ENCODE results near the gene TSNAXIP1. TPM values are rescaled to one million over a fixed set of nuclear protein-coding genes. Genes with fewer than 3 reads are reported as not detected.

Gene TSNAXIP1
- total and polyA plus RNA-seq, 9 of the 15 experiments (the other 6 are each of a cell fraction or from before 2014, with no cell fraction given): 0.03 to 0.24 (median 0.11) TPM; not detected in 4

- peak; percentile 51 for TF ChIP-seq PRPF4 (IDR thresholded peaks at IDR 0.05; ENCODE audit: insufficient read depth, low read depth, low read length, poor library complexity, severe bottlenecking)
- TF ChIP-seq ZKSCAN1 (IDR thresholded peaks at IDR 0.05; ENCODE audit: low read depth, low read length): peak; percentile 17; the same call in 1 of the 2 replicates
- no peak for TF ChIP-seq GTF2F1 (IDR thresholded peaks at IDR 0.05; ENCODE audit: low read depth, low read length)
- no peak for TF ChIP-seq RAD51 (IDR thresholded peaks at IDR 0.05; ENCODE audit: borderline replicate concordance, low read depth)
- peak; percentile 85 for TF ChIP-seq ZNF592 (IDR thresholded peaks at IDR 0.05)
- 0 out of 2 replicates have a peak, but pooled peaks have one; percentile 24 for TF ChIP-seq ZNF263 (CRISPR knock-in tag; IDR thresholded peaks at IDR 0.05; ENCODE audit: borderline replicate concordance)
- TF ChIP-seq, protein P1, sequence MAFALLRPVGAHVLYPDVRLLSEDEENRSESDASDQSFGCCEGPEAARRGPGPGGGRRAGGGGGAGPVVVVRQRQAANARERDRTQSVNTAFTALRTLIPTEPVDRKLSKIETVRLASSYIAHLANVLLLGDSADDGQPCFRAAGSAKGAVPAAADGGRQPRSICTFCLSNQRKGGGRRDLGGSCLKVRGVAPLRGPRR (CRISPR knock-in tag; IDR thresholded peaks at IDR 0.05): 0 out of 2 replicates have a peak, but pooled peaks have one; percentile 36
- no peak for TF ChIP-seq FOS (IDR thresholded peaks at IDR 0.05; ENCODE audit: extremely low read depth, insufficient read length)
- peak; percentile 16 for TF ChIP-seq SMAD1 (IDR thresholded peaks at IDR 0.05; ENCODE audit: low read depth, low read length, partially characterized antibody)
- TF ChIP-seq, protein P2, sequence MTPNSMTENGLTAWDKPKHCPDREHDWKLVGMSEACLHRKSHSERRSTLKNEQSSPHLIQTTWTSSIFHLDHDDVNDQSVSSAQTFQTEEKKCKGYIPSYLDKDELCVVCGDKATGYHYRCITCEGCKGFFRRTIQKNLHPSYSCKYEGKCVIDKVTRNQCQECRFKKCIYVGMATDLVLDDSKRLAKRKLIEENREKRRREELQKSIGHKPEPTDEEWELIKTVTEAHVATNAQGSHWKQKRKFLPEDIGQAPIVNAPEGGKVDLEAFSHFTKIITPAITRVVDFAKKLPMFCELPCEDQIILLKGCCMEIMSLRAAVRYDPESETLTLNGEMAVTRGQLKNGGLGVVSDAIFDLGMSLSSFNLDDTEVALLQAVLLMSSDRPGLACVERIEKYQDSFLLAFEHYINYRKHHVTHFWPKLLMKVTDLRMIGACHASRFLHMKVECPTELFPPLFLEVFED (CRISPR knock-in tag; conservative IDR thresholded peaks at IDR 0.05): no peak
- peak; percentile 52; the same call in 1 of the 2 replicates for TF ChIP-seq HNRNPL (IDR thresholded peaks at IDR 0.05; ENCODE audit: low read depth, low read length)
- TF ChIP-seq MAZ (CRISPR knock-in tag; conservative IDR thresholded peaks at IDR 0.05 in 1 of 2, IDR thresholded peaks at IDR 0.05 in 1 of 2): peak; percentile 94 to 98
- TF ChIP-seq EHMT2 (IDR thresholded peaks at IDR 0.05): no peak
- no peak for TF ChIP-seq TRIM25 (IDR thresholded peaks at IDR 0.05; ENCODE audit: borderline replicate concordance)
- peak; percentile 94 for TF ChIP-seq MTA3 (IDR thresholded peaks at IDR 0.05; ENCODE audit: borderline replicate concordance)
- peak; percentile 88 for TF ChIP-seq RNF2 (IDR thresholded peaks at IDR 0.05)
These were observed 39.8 kb downstream of the TSNAXIP1 start, which contains the start of gene NUTF2 (continued) for GRCh38 chr16:67846320-67847063.

Measured in K562 (cell line).